B cell (primary cell): ENCODE data around the gene AHDC1. TPM values are rescaled to one million over a fixed set of nuclear protein-coding genes. Genes with fewer than 3 reads are reported as not detected.

Source experiments
- ATAC-seq: fragments of 200-7000 bp; cut with Tn5 transposase; one replicate; pipeline ENCODE4 v1.10.0; 2021; ENCODE audit warnings: low read depth, mild to moderate bottlenecking, moderate number of reproducible peaks, moderate library complexity
- CTCF ChIA-PET: fragments of 350-600 bp; sonication (Branson Sonifier 250); formaldehyde crosslinking; loops from one replicate; lab custom pipeline; 2021; ENCODE audit warnings: antibody characterized with exemption, inconsistent platforms; lab: Charles Lee
- POLR2A ChIA-PET: fragments of 350-600 bp; sonication (Branson Sonifier 250); formaldehyde crosslinking; loops from one replicate; lab custom pipeline; 2021; ENCODE audit warnings: antibody characterized with exemption; lab: Charles Lee
- DNase-seq: peaks from one replicate; pipeline ENCODE4 v3.0.0; 2013
- H2AFZ ChIP-seq: 2 replicates; pipeline ENCODE4 v1.6.1; 2012; ENCODE audit warnings: mild to moderate bottlenecking, low read depth, low read length; ENCODE audit not compliant: insufficient read depth, poor library complexity, severe bottlenecking
- H3K27ac ChIP-seq, 2 donors: 1 replicate in 1 of 2; 2 replicates in 1 of 2; pipeline ENCODE4 v1.5.1; 2012 to 2013; ENCODE audit warnings: low read length in 2 of 2, mild to moderate bottlenecking in 2 of 2, moderate library complexity in 1 of 2
- H3K27me3 ChIP-seq, 4 experiments: fragments of 200-600 bp in 1 of 4; sonication (generic) in 1 of 4; replicated peaks in 1 of 4; 1 replicate in 2 of 4; 2 replicates in 2 of 4; pipeline versions ENCODE4 v1.6.1 to v1.7.0; 2013 to 2016; ENCODE audit warnings: low read length in 3 of 4, mild to moderate bottlenecking in 2 of 4, mixed read lengths in 1 of 4, moderate library complexity in 1 of 4; ENCODE audit not compliant: insufficient read depth in 4 of 4, control insufficient read depth in 3 of 4; ENCODE audit errors: control extremely low read depth in 1 of 4
- H3K36me3 ChIP-seq, 2 experiments: replicated peaks in 1 of 2; 1 replicate in 1 of 2; 2 replicates in 1 of 2; pipeline versions ENCODE4 v1.6.1 to v1.7.1; 2013; ENCODE audit warnings: low read length in 1 of 2; ENCODE audit not compliant: insufficient read depth in 2 of 2, control insufficient read depth in 1 of 2; ENCODE audit errors: control extremely low read depth in 1 of 2, extremely low read depth in 1 of 2
- H3K4me1 ChIP-seq, 2 donors: fragments of 200-600 bp in 1 of 2; sonication (generic) in 1 of 2; 1 replicate in 1 of 2; 2 replicates in 1 of 2; pipeline versions ENCODE4 v1.5.1 to v1.6.1; 2013 to 2017; ENCODE audit warnings: low read length in 2 of 2; ENCODE audit not compliant: control insufficient read depth in 2 of 2, insufficient read depth in 2 of 2
- H3K4me2 ChIP-seq: replicated peaks from 2 replicates; pipeline ENCODE3; 2012; ENCODE audit warnings: mild to moderate bottlenecking, low read depth, low read length; ENCODE audit not compliant: poor library complexity, severe bottlenecking
- H3K4me3 ChIP-seq, 5 experiments: fragments of 200-600 bp in 1 of 5; sonication (generic) in 1 of 5; 1 replicate in 3 of 5; 2 replicates in 2 of 5; pipeline versions ENCODE4 v1.5.1 to v1.7.0; 2011 to 2016; ENCODE audit warnings: low read length in 4 of 5, mild to moderate bottlenecking in 4 of 5, low read depth in 2 of 5, control low read depth in 1 of 5, moderate library complexity in 1 of 5; ENCODE audit not compliant: insufficient read depth in 1 of 5; ENCODE audit errors: control extremely low read depth in 1 of 5, extremely low read depth in 1 of 5
- H3K79me2 ChIP-seq: fragments of 200-600 bp; sonication (generic); one replicate; pipeline ENCODE4 v1.6.0; 2016; ENCODE audit warnings: low read length; ENCODE audit not compliant: control insufficient read depth, insufficient read depth
- H3K9ac ChIP-seq: fragments of 200-600 bp; sonication (generic); 2 replicates; pipeline ENCODE4 v1.6.1; 2017; ENCODE audit warnings: mild to moderate bottlenecking, low read length, moderate library complexity
- H3K9me3 ChIP-seq, 3 donors: one replicate each; pipeline versions ENCODE4 v1.6.1 to v1.7.1; 2013; ENCODE audit warnings: low read length in 2 of 3; ENCODE audit not compliant: control insufficient read depth in 2 of 3, insufficient read depth in 1 of 3; ENCODE audit errors: control extremely low read depth in 1 of 3
- H4K20me1 ChIP-seq: 2 replicates; pipeline ENCODE4 v1.6.0; 2012; ENCODE audit warnings: mild to moderate bottlenecking, low read length; ENCODE audit not compliant: insufficient read depth, control insufficient read depth, poor library complexity, severe bottlenecking
- H3K27ac Mint-ChIP-seq: one replicate; pipeline ENCODE4 v1.8.0; 2021; ENCODE audit warnings: mixed read lengths
- H3K27me3 Mint-ChIP-seq: one replicate; pipeline ENCODE4 v1.8.0; 2021; ENCODE audit warnings: mixed read lengths
- H3K4me1 Mint-ChIP-seq: one replicate; pipeline ENCODE4 v1.8.0; 2021; ENCODE audit warnings: mixed read lengths
- H3K4me3 Mint-ChIP-seq: one replicate; pipeline ENCODE4 v1.8.0; 2021; ENCODE audit warnings: mixed read lengths
- H3K9me3 Mint-ChIP-seq: one replicate; pipeline ENCODE4 v1.8.0; 2022; ENCODE audit warnings: mixed read lengths; ENCODE audit not compliant: insufficient read depth
- CTCF ChIP-seq: fragments of 200-600 bp; IDR thresholded peaks from one replicate; pipeline ENCODE4 v1.8.0; 2022; ENCODE audit warnings: antibody characterized with exemption, mild to moderate bottlenecking
- EZH2 ChIP-seq: IDR thresholded peaks from 2 replicates; pipeline ENCODE4 v1.6.1; 2012; ENCODE audit warnings: borderline replicate concordance, low read depth, mild to moderate bottlenecking, moderate library complexity, low read length; ENCODE audit not compliant: insufficient read depth, poor library complexity, severe bottlenecking
- WGBS: methylation state at CpG from one replicate; pipeline ENCODE4 v1.1.5; 2013; ENCODE audit warnings: missing lambda C conversion rate; ENCODE audit not compliant: insufficient coverage; 5-methylcytosine and 5-hydroxymethylcytosine counted together
- intact Hi-C: fragments of 100-400 bp; cut with micrococcal nuclease; formaldehyde crosslinking; loops from one replicate; pipeline ENCODE4 v1.10.0; 2022
- polyA plus RNA-seq: library from polyadenylated mRNA; depleted of rRNA; stranded (reverse); fragments of >200 nt; gene quantifications from 2 replicates; pipeline ENCODE4 v1.2.3, GENCODE V29; 2012
- total RNA-seq, 2 donors: library from RNA; stranded (reverse); fragments of 120-200 nt in 1 of 2; gene quantifications; 1 replicate in 1 of 2; 2 replicates in 1 of 2; pipeline versions ENCODE4 v1.2.3 to v1.2.4, GENCODE V29; 2013 to 2022

The AHDC1 gene
- total and polyA plus RNA-seq, 2 donors (not counting 1 experiment from before 2014, with no cell fraction given) = 6.2 to 32.0 TPM

GRCh38 chr1:27555700-27556424 is 48.1 kb downstream of the AHDC1 start:
- ChIA-PET CTCF (interaction anchor here (0.6 to 9.8 kb wide), 41 partner anchors 8 to 647 kb away, joined by 3 to 118 read pairs (median 5); partner anchors contain the start of genes AHDC1, IFI6 and STX12), POLR2A (interaction anchor here (0.5 to 1.8 kb wide), 8 partner anchors 21 to 153 kb away, joined by 4 to 9 read pairs (median 5); partner anchors contain the start of gene AHDC1)
- ATAC-seq = peak; percentile 50
- Histone ChIP-seq H3K36me3 (peaks cover 0 to 7% of the 10 kb centered on the region in 2 experiments), H3K4me3 (peak overlapping the region in 1 of 5 experiments; percentile 25), H4K20me1 (no peaks in the 10 kb centered on the region), H3K27me3 (no peaks in the 10 kb centered on the region), H3K4me1 (peaks cover 23 to 33% of the 10 kb centered on the region in 2 donors), H2AFZ (peak overlapping the region; percentile 41), H3K79me2 (peaks cover 10% of the 10 kb centered on the region), H3K9me3 (no peaks in the 10 kb centered on the region), H3K27ac (peak overlapping the region; percentile 22 to 39), H3K4me2 (peak overlapping the region; percentile 73), H3K9ac (peak overlapping the region; percentile 26)
- DNase-seq = peak; percentile 46
- no peak for TF ChIP-seq CTCF
- TF ChIP-seq EZH2 = no peak
- peak overlapping the region; percentile 82 for H3K27ac Mint-ChIP-seq
- peaks cover 39% of the 10 kb centered on the region for H3K4me1 Mint-ChIP-seq
- WGBS = 7% methylated on average over 9 of the region's 12 CpGs
- intact Hi-C loops = loop anchor here (1.0 to 2.0 kb wide), 5 partner anchors 12 to 107 kb away; no protein-coding TSS in a partner anchor
- H3K27me3 Mint-ChIP-seq = no peaks in the 10 kb centered on the region
- H3K9me3 Mint-ChIP-seq = no peaks in the 10 kb centered on the region
- peak overlapping the region; percentile 35 for H3K4me3 Mint-ChIP-seq
